Dendritic cell treated with granulocyte-macrophage colony-stimulating factor and Interleukin-4, amounts not matched to agents 40 ng/mL and 50 ng/mL, for 4 days (primary cell): ENCODE data around the gene TRIM27.
"Not testable (repeated sequence)": the region's sequence is repeated elsewhere in the genome, so short reads cannot be mapped to it uniquely, and the experiment has no call there.

ENCODE experiments used
- H3K27ac Mint-ChIP-seq: one replicate; pipeline ENCODE4 v1.8.0; 2022; ENCODE audit warnings: mild to moderate bottlenecking, mixed read lengths
- H3K27me3 Mint-ChIP-seq: one replicate; pipeline ENCODE4 v1.8.0; 2022; ENCODE audit warnings: mild to moderate bottlenecking, mixed read lengths
- H3K36me3 Mint-ChIP-seq: one replicate; pipeline ENCODE4 v1.8.0; 2022; ENCODE audit warnings: low read depth, mixed read lengths
- H3K4me1 Mint-ChIP-seq: one replicate; pipeline ENCODE4 v1.8.0; 2022; ENCODE audit warnings: low read depth, mixed read lengths
- H3K4me3 Mint-ChIP-seq: one replicate; pipeline ENCODE4 v1.8.0; 2022; ENCODE audit warnings: mild to moderate bottlenecking, moderate library complexity, mixed read lengths
- H3K9me3 Mint-ChIP-seq: one replicate; pipeline ENCODE4 v1.8.0; 2022; ENCODE audit warnings: mixed read lengths
- intact Hi-C: fragments of 100-400 bp; cut with micrococcal nuclease; formaldehyde crosslinking; loops from one replicate; pipeline ENCODE4 v1.15.0; 2022

The TRIM27 gene

GRCh38 chr6:28871335-28872156 is 52.2 kb downstream of the TRIM27 start:
- Mint-ChIP-seq H3K36me3 (no peaks in the 10 kb centered on the region), H3K4me3 (no peak overlapping the region), H3K27me3 (peaks cover 6% of the 10 kb centered on the region), H3K27ac (no peak overlapping the region), H3K4me1 (peaks cover 5% of the 10 kb centered on the region), H3K9me3 (no peaks in the 10 kb centered on the region)
- intact Hi-C loops, result no loop called here

GRCh38 chr6:28868873-28869272 is 54.9 kb downstream of the TRIM27 start:
- Mint-ChIP-seq H3K27me3 (peaks cover 8% of the 10 kb centered on the region), H3K4me1 (peaks cover 14% of the 10 kb centered on the region), H3K27ac (no peak overlapping the region), H3K9me3 (no peaks in the 10 kb centered on the region), H3K36me3 (peaks cover 3% of the 10 kb centered on the region), H3K4me3 (no peak overlapping the region)
- intact Hi-C loops, result loop anchor here (5.0 to 10.0 kb wide), 2 partner anchors 116 to 1722 kb away; a partner anchor contains a TSS

- H3K27ac Mint-ChIP-seq, result peak overlapping the region; percentile 93
- intact Hi-C loops, result loop anchor here (2.0 to 10.0 kb wide), 4 partner anchors 14 to 1720 kb away; a partner anchor contains a TSS
- no peaks in the 10 kb centered on the region for H3K9me3 Mint-ChIP-seq
- H3K36me3 Mint-ChIP-seq, result peaks cover 5% of the 10 kb centered on the region
- H3K4me3 Mint-ChIP-seq, result peak overlapping the region; percentile 82
- peaks cover 27% of the 10 kb centered on the region for H3K4me1 Mint-ChIP-seq
- H3K27me3 Mint-ChIP-seq, result peaks cover 21% of the 10 kb centered on the region
Observed at GRCh38 chr6:28867086-28867409, 56.7 kb downstream of the TRIM27 start.

GRCh38 chr6:28866205-28867085 is 57.3 kb downstream of the TRIM27 start:
- peaks cover 27% of the 10 kb centered on the region for H3K27me3 Mint-ChIP-seq
- H3K4me3 Mint-ChIP-seq, result peak overlapping the region; percentile 82
- intact Hi-C loops, result loop anchor here (2.0 to 10.0 kb wide), 4 partner anchors 14 to 1719 kb away; a partner anchor contains a TSS
- H3K36me3 Mint-ChIP-seq, H3K9me3 Mint-ChIP-seq: not testable (repeated sequence)
- H3K27ac Mint-ChIP-seq, result peak overlapping the region; percentile 93
- peaks cover 27% of the 10 kb centered on the region for H3K4me1 Mint-ChIP-seq

GRCh38 chr6:28865401-28866204 is 58.2 kb downstream of the TRIM27 start:
- intact Hi-C loops, result loop anchor here (2.0 to 10.0 kb wide), 5 partner anchors 15 to 1718 kb away; a partner anchor contains a TSS
- Mint-ChIP-seq H3K36me3 (peaks cover 5% of the 10 kb centered on the region), H3K27me3 (peaks cover 35% of the 10 kb centered on the region), H3K9me3 (no peaks in the 10 kb centered on the region), H3K27ac (peak overlapping the region; percentile 93), H3K4me3 (peak overlapping the region; percentile 82), H3K4me1 (peaks cover 27% of the 10 kb centered on the region)

- H3K36me3 Mint-ChIP-seq, result peaks cover 5% of the 10 kb centered on the region
- H3K4me1 Mint-ChIP-seq, result peaks cover 27% of the 10 kb centered on the region
- intact Hi-C loops, result loop anchor here (2.0 to 10.0 kb wide), 2 partner anchors 76 to 120 kb away; no protein-coding TSS in a partner anchor
- peak overlapping the region; percentile 87 for H3K4me3 Mint-ChIP-seq
- H3K27me3 Mint-ChIP-seq, result peaks cover 41% of the 10 kb centered on the region
- peak overlapping the region; percentile 60 for H3K27ac Mint-ChIP-seq
- no peaks in the 10 kb centered on the region for H3K9me3 Mint-ChIP-seq
Observed at GRCh38 chr6:28864326-28864923, 59.4 kb downstream of the TRIM27 start.

- H3K27me3 Mint-ChIP-seq, result peaks cover 41% of the 10 kb centered on the region
- peaks cover 5% of the 10 kb centered on the region for H3K36me3 Mint-ChIP-seq
- H3K4me1 Mint-ChIP-seq, result peaks cover 27% of the 10 kb centered on the region
- H3K9me3 Mint-ChIP-seq, result no peaks in the 10 kb centered on the region
- H3K27ac Mint-ChIP-seq, result peak overlapping the region; percentile 60
- intact Hi-C loops, result loop anchor here (2.0 to 10.0 kb wide), 3 partner anchors 25 to 121 kb away; no protein-coding TSS in a partner anchor
- peak overlapping the region; percentile 87 for H3K4me3 Mint-ChIP-seq
Observed at GRCh38 chr6:28863604-28864325, 60.0 kb downstream of the TRIM27 start.

- no peaks in the 10 kb centered on the region for H3K9me3 Mint-ChIP-seq
- peaks cover 24% of the 10 kb centered on the region for H3K4me1 Mint-ChIP-seq
- peaks cover 41% of the 10 kb centered on the region for H3K27me3 Mint-ChIP-seq
- intact Hi-C loops, result loop anchor here (2.0 to 10.0 kb wide), 2 partner anchors 23 to 123 kb away; no protein-coding TSS in a partner anchor
- H3K36me3 Mint-ChIP-seq, result peaks cover 5% of the 10 kb centered on the region
- no peak overlapping the region for H3K4me3 Mint-ChIP-seq
- no peak overlapping the region for H3K27ac Mint-ChIP-seq
Observed at GRCh38 chr6:28862077-28862476, 61.7 kb downstream of the TRIM27 start.

- H3K9me3 Mint-ChIP-seq, result no peaks in the 10 kb centered on the region
- H3K27ac Mint-ChIP-seq, result no peak overlapping the region
- H3K27me3 Mint-ChIP-seq, result peaks cover 43% of the 10 kb centered on the region
- intact Hi-C loops, result loop anchor here (10.0 kb wide), 1 partner anchor 123 kb away; no protein-coding TSS in a partner anchor
- H3K4me1 Mint-ChIP-seq, result peaks cover 21% of the 10 kb centered on the region
- no peak overlapping the region for H3K4me3 Mint-ChIP-seq
- peaks cover 5% of the 10 kb centered on the region for H3K36me3 Mint-ChIP-seq
Observed at GRCh38 chr6:28861339-28861738, 62.4 kb downstream of the TRIM27 start.

- Mint-ChIP-seq H3K27me3 (peaks cover 45% of the 10 kb centered on the region), H3K4me3 (no peak overlapping the region), H3K27ac (no peak overlapping the region), H3K9me3 (no peaks in the 10 kb centered on the region), H3K4me1 (peaks cover 21% of the 10 kb centered on the region), H3K36me3 (peaks cover 5% of the 10 kb centered on the region)
- intact Hi-C loops, result loop anchor here (10.0 kb wide), 1 partner anchor 124 kb away; no protein-coding TSS in a partner anchor
Observed at GRCh38 chr6:28860581-28860980, 63.2 kb downstream of the TRIM27 start.

GRCh38 chr6:28858963-28859362 is 64.8 kb downstream of the TRIM27 start:
- Mint-ChIP-seq H3K27me3 (peaks cover 39% of the 10 kb centered on the region), H3K4me3 (no peak overlapping the region), H3K27ac (no peak overlapping the region), H3K36me3 (peaks cover 3% of the 10 kb centered on the region), H3K4me1 (peaks cover 13% of the 10 kb centered on the region), H3K9me3 (no peaks in the 10 kb centered on the region)
- intact Hi-C loops, result no loop called here

GRCh38 chr6:28856620-28857005 is 67.2 kb downstream of the TRIM27 start:
- no peak overlapping the region for H3K27ac Mint-ChIP-seq
- H3K4me1 Mint-ChIP-seq, result no peaks in the 10 kb centered on the region
- intact Hi-C loops, result no loop called here
- H3K4me3 Mint-ChIP-seq, result no peak overlapping the region
- no peaks in the 10 kb centered on the region for H3K9me3 Mint-ChIP-seq
- H3K27me3 Mint-ChIP-seq, result peaks cover 31% of the 10 kb centered on the region
- H3K36me3 Mint-ChIP-seq, result no peaks in the 10 kb centered on the region
